ENCODE measurements around the gene ZC3H10. TPM values are rescaled to one million over a fixed set of nuclear protein-coding genes. Genes with fewer than 3 reads are reported as not detected.

ZC3H10 gene
- total RNA-seq, 6 experiments from 2014 or later: 1.7 to 5.4 (median 3.2) TPM

DNA sequence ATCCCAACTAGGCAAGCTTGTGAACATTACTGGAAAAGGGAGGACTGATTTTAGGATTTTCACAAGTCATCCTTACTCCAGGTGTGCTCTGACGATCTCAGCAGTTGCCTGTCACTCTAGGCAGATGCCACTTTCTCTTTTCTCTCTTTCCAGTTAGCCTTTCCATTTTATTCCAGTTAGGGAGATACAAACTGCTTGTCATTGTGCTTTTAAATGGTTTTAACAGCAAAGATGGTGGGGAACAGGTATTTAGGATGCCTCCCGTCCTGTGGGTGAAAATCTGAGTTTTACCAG lies 12.5 kb upstream of the ZC3H10 start:
- 30% methylated on average over 2 of the region's 2 CpGs for WGBS (ENCODE audit: insufficient coverage, low coverage, low lambda C conversion rate, missing lambda C conversion rate)
- peak overlapping the region; percentile 69 to 89 (median 82) for H3K4me3 ChIP-seq

DNA sequence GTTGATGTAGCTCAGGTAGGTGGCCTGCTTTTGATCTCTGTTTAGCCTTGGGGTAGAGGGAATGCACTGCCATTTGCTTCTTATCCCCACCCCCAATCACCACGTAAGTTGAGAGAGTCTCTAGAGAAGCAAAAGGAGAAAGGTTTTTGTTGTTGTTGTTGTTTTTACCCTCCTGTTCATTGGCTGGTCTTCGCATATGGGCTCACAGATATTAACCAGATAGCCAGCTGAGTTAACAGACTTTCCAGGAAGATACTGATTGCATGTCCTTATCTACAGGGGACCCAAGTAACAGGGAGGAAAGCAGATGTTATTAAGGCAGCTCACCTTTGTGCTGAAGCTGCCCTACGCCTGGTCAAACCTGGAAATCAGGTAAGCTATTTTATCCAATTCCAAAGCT lies 10.8 kb upstream of the ZC3H10 start:
- H3K4me1 ChIP-seq: peaks cover 0 to 19% (median 4%) of the 10 kb centered on the region in 4 donors
- WGBS (ENCODE audit: insufficient coverage, low coverage, low lambda C conversion rate, missing lambda C conversion rate): 66% methylated on average over 2 of the region's 3 CpGs
- H3K9me3 ChIP-seq: no peaks in the 10 kb centered on the region
- no peak for TF ChIP-seq POLR2A (IDR thresholded peaks at IDR 0.05)
- TF ChIP-seq, protein P1, sequence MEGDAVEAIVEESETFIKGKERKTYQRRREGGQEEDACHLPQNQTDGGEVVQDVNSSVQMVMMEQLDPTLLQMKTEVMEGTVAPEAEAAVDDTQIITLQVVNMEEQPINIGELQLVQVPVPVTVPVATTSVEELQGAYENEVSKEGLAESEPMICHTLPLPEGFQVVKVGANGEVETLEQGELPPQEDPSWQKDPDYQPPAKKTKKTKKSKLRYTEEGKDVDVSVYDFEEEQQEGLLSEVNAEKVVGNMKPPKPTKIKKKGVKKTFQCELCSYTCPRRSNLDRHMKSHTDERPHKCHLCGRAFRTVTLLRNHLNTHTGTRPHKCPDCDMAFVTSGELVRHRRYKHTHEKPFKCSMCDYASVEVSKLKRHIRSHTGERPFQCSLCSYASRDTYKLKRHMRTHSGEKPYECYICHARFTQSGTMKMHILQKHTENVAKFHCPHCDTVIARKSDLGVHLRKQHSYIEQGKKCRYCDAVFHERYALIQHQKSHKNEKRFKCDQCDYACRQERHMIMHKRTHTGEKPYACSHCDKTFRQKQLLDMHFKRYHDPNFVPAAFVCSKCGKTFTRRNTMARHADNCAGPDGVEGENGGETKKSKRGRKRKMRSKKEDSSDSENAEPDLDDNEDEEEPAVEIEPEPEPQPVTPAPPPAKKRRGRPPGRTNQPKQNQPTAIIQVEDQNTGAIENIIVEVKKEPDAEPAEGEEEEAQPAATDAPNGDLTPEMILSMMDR (IDR thresholded peaks at IDR 0.05): no peak
- H3K36me3 ChIP-seq: peaks cover 13 to 64% (median 31%) of the 10 kb centered on the region in 4 donors
- no peak overlapping the region for H3K27ac ChIP-seq
- DNase-seq (no peak), ATAC-seq (no peak)
- intact Hi-C loops (cut with DNase I): loop anchor here in 1 of 2 donors (10.0 kb wide), 1 partner anchor 62 kb away; the partner anchor contains the start of gene RPS26
- no peaks in the 10 kb centered on the region for H3K27me3 ChIP-seq
- H3K4me3 ChIP-seq: no peak overlapping the region

More for the DNA sequence above, 12.5 kb upstream of the ZC3H10 start:
- Histone ChIP-seq H3K9me3 (no peaks in the 10 kb centered on the region), H3K36me3 (peaks cover 13 to 64% (median 30%) of the 10 kb centered on the region in 4 donors), H3K27ac (no peak overlapping the region), H3K4me1 (peaks cover 0 to 19% (median 4%) of the 10 kb centered on the region in 4 donors), H3K27me3 (no peaks in the 10 kb centered on the region)
- no peak for ATAC-seq
- no peak for DNase-seq
- TF ChIP-seq, protein P1 (IDR thresholded peaks at IDR 0.05): no peak
- no peak for TF ChIP-seq POLR2A (IDR thresholded peaks at IDR 0.05)
- intact Hi-C loops (cut with DNase I): loop anchor here in 1 of 2 donors (10.0 kb wide), 1 partner anchor 61 kb away; the partner anchor contains the start of gene RPS26

GRCh38 chr12:56110571-56110970 lies 7.5 kb upstream of the ZC3H10 start:
- Histone ChIP-seq H3K4me1 (peaks cover 0 to 7% (median 4%) of the 10 kb centered on the region in 4 donors), H3K36me3 (peaks cover 13 to 71% (median 33%) of the 10 kb centered on the region in 4 donors), H3K27ac (no peak overlapping the region), H3K27me3 (no peaks in the 10 kb centered on the region), H3K4me3 (no peak overlapping the region), H3K9me3 (no peaks in the 10 kb centered on the region)
- intact Hi-C loops (cut with DNase I): no loop called here
- WGBS (ENCODE audit: insufficient coverage, low coverage, low lambda C conversion rate, missing lambda C conversion rate): 98% methylated on average over 5 of the region's 5 CpGs
- ATAC-seq (no peak), DNase-seq (no peak)
- TF ChIP-seq, protein P1 (IDR thresholded peaks at IDR 0.05): no peak
- no peak for TF ChIP-seq POLR2A (IDR thresholded peaks at IDR 0.05)

DNA sequence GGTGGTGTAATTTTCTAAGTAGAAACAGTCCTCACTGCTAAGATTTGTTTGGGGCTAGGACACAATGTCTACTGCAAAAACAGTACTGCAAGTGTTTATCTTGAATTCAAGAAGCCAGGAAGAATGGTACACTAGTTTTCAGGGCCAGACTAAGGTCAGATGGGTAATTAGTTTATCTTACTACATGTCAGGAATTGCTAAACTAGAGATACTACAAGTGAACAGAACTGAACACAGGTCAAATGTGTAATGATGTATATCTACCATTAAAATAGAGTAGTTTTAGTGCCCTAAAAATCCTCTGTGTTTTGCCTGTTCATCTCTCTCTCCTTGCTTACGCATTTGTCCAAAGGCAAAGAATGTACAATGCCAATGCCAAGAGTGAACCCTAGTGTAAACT lies 4.0 kb upstream of the ZC3H10 start:
- Histone ChIP-seq H3K27ac (no peak overlapping the region), H3K27me3 (no peaks in the 10 kb centered on the region), H3K4me1 (peaks cover 0 to 5% (median 2%) of the 10 kb centered on the region in 4 donors), H3K36me3 (peaks cover 7 to 45% (median 24%) of the 10 kb centered on the region in 4 donors), H3K4me3 (no peak overlapping the region), H3K9me3 (no peaks in the 10 kb centered on the region)
- intact Hi-C loops (cut with DNase I): no loop called here
- DNase-seq (no peak), ATAC-seq (no peak)
- 100% methylated on average over 1 of the region's 1 CpG for WGBS (ENCODE audit: insufficient coverage, low coverage, low lambda C conversion rate, missing lambda C conversion rate)
- no peak for TF ChIP-seq POLR2A (IDR thresholded peaks at IDR 0.05)
- TF ChIP-seq, protein P1 (IDR thresholded peaks at IDR 0.05): no peak
